WTC11 (cell line): ENCODE results near the gene CCR3. TPM values are rescaled to one million over a fixed set of nuclear protein-coding genes. Genes with fewer than 3 reads are reported as not detected.

ENCODE experiments used
- ATAC-seq: fragments of 200-7000 bp; cut with Tn5 transposase; 2 replicates; pipeline ENCODE4 v1.10.0; 2021; ENCODE audit warnings: mild to moderate bottlenecking, moderate library complexity
- CTCF ChIA-PET: fragments of 300-600 bp; sonication (Branson Sonifier 250); formaldehyde crosslinking; loops from one replicate; lab custom pipeline; 2021; ENCODE audit warnings: antibody characterized with exemption; lab: Charles Lee
- POLR2A ChIA-PET: fragments of 350-600 bp; sonication (Branson Sonifier 250); formaldehyde crosslinking; loops from one replicate; lab custom pipeline; 2021; ENCODE audit warnings: antibody characterized with exemption; lab: Charles Lee
- DNase-seq: peaks from one replicate; pipeline ENCODE4 v3.0.0; 2021; ENCODE audit warnings: low spot score
- H3K27ac Mint-ChIP-seq: 2 replicates; pipeline ENCODE4 v1.8.0; 2021; ENCODE audit warnings: mixed read lengths
- H3K27me3 Mint-ChIP-seq: 2 replicates; pipeline ENCODE4 v1.8.0; 2021; ENCODE audit warnings: low read depth, mild to moderate bottlenecking, moderate library complexity, mixed read lengths
- H3K36me3 Mint-ChIP-seq: 2 replicates; pipeline ENCODE4 v1.8.0; 2021; ENCODE audit warnings: mixed read lengths
- H3K4me1 Mint-ChIP-seq: 2 replicates; pipeline ENCODE4 v1.8.0; 2022; ENCODE audit warnings: mixed read lengths
- H3K4me3 Mint-ChIP-seq: 2 replicates; pipeline ENCODE4 v1.8.0; 2021; ENCODE audit warnings: mild to moderate bottlenecking, moderate library complexity, mixed read lengths
- H3K9me3 Mint-ChIP-seq: 2 replicates; pipeline ENCODE4 v1.8.0; 2021; ENCODE audit warnings: mixed read lengths
- ATF6 ChIP-seq: sonication (generic); formaldehyde crosslinking; IDR thresholded peaks from 2 replicates; pipeline ENCODE4 v1.8.1; 2023; ENCODE audit warnings: mild to moderate bottlenecking, missing genetic modification reagents
- CREM ChIP-seq: sonication (generic); formaldehyde crosslinking; IDR thresholded peaks from 2 replicates; pipeline ENCODE4 v1.8.1; 2022; ENCODE audit warnings: mild to moderate bottlenecking, missing genetic modification reagents, moderate library complexity
- CTCF ChIP-seq: fragments of 200-600 bp; IDR thresholded peaks from 2 replicates; pipeline ENCODE4 v1.8.0; 2022; ENCODE audit warnings: antibody characterized with exemption
- ERG ChIP-seq: fragments of 250-450 bp; sonication (Bioruptor Pico); IDR thresholded peaks from 2 replicates; pipeline ENCODE4 v1.8.0; 2021; ENCODE audit warnings: mild to moderate bottlenecking
- GRHL2 ChIP-seq: fragments of 250-450 bp; sonication (Bioruptor Pico); IDR thresholded peaks from 2 replicates; pipeline ENCODE4 v1.8.0; 2022; ENCODE audit warnings: mild to moderate bottlenecking, moderate library complexity; ENCODE audit not compliant: insufficient replicate concordance, severe bottlenecking
- HMGA2 ChIP-seq: fragments of 250-450 bp; sonication (Bioruptor Pico); IDR thresholded peaks from 2 replicates; pipeline ENCODE4 v1.4.0; 2021; ENCODE audit warnings: mild to moderate bottlenecking, moderate library complexity
- JAZF1 ChIP-seq: fragments of 250-450 bp; sonication (Bioruptor Pico); IDR thresholded peaks from 2 replicates; pipeline ENCODE4 v1.9.0; 2021; ENCODE audit warnings: moderate library complexity, mild to moderate bottlenecking, inconsistent platforms
- TEAD4 ChIP-seq: sonication (generic); formaldehyde crosslinking; IDR thresholded peaks from 2 replicates; pipeline ENCODE4 v1.8.0; 2022; ENCODE audit warnings: mild to moderate bottlenecking, missing genetic modification reagents
- TP53 ChIP-seq: sonication (generic); formaldehyde crosslinking; IDR thresholded peaks from 2 replicates; pipeline ENCODE4 v1.8.1; 2023; ENCODE audit warnings: mild to moderate bottlenecking, missing genetic modification reagents
- ZBTB21 ChIP-seq: sonication (generic); formaldehyde crosslinking; IDR thresholded peaks from 2 replicates; pipeline ENCODE4 v1.8.1; 2023; ENCODE audit warnings: mild to moderate bottlenecking, missing genetic modification reagents, borderline replicate concordance
- ZNF121 ChIP-seq: sonication (generic); formaldehyde crosslinking; IDR thresholded peaks from 2 replicates; pipeline ENCODE4 v1.8.0; 2023; ENCODE audit warnings: missing genetic modification reagents
- ZNF263 ChIP-seq: sonication (generic); formaldehyde crosslinking; IDR thresholded peaks from 2 replicates; pipeline ENCODE4 v1.8.1; 2022; ENCODE audit warnings: low read depth, mild to moderate bottlenecking, moderate library complexity, missing genetic modification reagents
- ZNF423 ChIP-seq: fragments of 250-450 bp; sonication (Bioruptor Pico); IDR thresholded peaks from 2 replicates; pipeline ENCODE4 v2.1.2; 2022; ENCODE audit warnings: mild to moderate bottlenecking, moderate library complexity
- ZNF532 ChIP-seq: fragments of 250-450 bp; sonication (Bioruptor Pico); IDR thresholded peaks from 2 replicates; pipeline ENCODE4 v1.9.0; 2021; ENCODE audit warnings: mild to moderate bottlenecking, borderline replicate concordance
- total RNA-seq: library from RNA; stranded (reverse); gene quantifications from 3 replicates; pipeline ENCODE4 v1.2.3, GENCODE V29; 2021
- TF ChIP-seq, protein P1 (sequence below): sonication (generic); formaldehyde crosslinking; conservative IDR thresholded peaks from 2 replicates; pipeline ENCODE4 v1.8.1; 2022; ENCODE audit warnings: mild to moderate bottlenecking, missing genetic modification reagents
- TF ChIP-seq, protein P2 (sequence below): sonication (generic); formaldehyde crosslinking; IDR thresholded peaks from 2 replicates; pipeline ENCODE4 v1.8.0; 2023; ENCODE audit warnings: mild to moderate bottlenecking, missing genetic modification reagents
- TF ChIP-seq, protein P3 (sequence below): sonication (generic); formaldehyde crosslinking; IDR thresholded peaks from 2 replicates; pipeline ENCODE4 v1.8.1; 2022; ENCODE audit warnings: mild to moderate bottlenecking, moderate library complexity, missing genetic modification reagents
- TF ChIP-seq, protein P4 (sequence below): fragments of 250-450 bp; sonication (Bioruptor Pico); IDR thresholded peaks from 2 replicates; pipeline ENCODE4 v1.9.0; 2021; ENCODE audit warnings: moderate library complexity, mild to moderate bottlenecking, inconsistent platforms, borderline replicate concordance
- TF ChIP-seq, protein P5 (sequence below): fragments of 250-450 bp; sonication (Bioruptor Pico); IDR thresholded peaks from 2 replicates; pipeline ENCODE4 v1.9.0; 2021; ENCODE audit warnings: mild to moderate bottlenecking

Gene CCR3
- total RNA-seq, 1 experiment from 2014 or later: not detected

- no peak for DNase-seq
- no peaks in the 10 kb centered on the region for H3K4me1 Mint-ChIP-seq
- no peak overlapping the region for H3K4me3 Mint-ChIP-seq
- no peaks in the 10 kb centered on the region for H3K36me3 Mint-ChIP-seq
- ATAC-seq: no peak
- ChIA-PET CTCF (interaction anchor here (0.8 to 1.8 kb wide), 2 partner anchors 14 to 87 kb away, joined by 3 to 6 read pairs; no protein-coding TSS in a partner anchor), POLR2A (no interaction called here)
- H3K27me3 Mint-ChIP-seq: no peaks in the 10 kb centered on the region; the same call in 1 of the 2 replicates
- no peak overlapping the region for H3K27ac Mint-ChIP-seq
- H3K9me3 Mint-ChIP-seq: no peaks in the 10 kb centered on the region
- TF ChIP-seq CTCF: no peak
- TF ChIP-seq, protein P1, sequence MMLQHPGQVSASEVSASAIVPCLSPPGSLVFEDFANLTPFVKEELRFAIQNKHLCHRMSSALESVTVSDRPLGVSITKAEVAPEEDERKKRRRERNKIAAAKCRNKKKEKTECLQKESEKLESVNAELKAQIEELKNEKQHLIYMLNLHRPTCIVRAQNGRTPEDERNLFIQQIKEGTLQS (CRISPR knock-in tag): no peak
- TF ChIP-seq TP53: no peak
- TF ChIP-seq ZNF532: no peak
- TF ChIP-seq ERG (CRISPR knock-in tag): no peak
- TF ChIP-seq, protein P2, sequence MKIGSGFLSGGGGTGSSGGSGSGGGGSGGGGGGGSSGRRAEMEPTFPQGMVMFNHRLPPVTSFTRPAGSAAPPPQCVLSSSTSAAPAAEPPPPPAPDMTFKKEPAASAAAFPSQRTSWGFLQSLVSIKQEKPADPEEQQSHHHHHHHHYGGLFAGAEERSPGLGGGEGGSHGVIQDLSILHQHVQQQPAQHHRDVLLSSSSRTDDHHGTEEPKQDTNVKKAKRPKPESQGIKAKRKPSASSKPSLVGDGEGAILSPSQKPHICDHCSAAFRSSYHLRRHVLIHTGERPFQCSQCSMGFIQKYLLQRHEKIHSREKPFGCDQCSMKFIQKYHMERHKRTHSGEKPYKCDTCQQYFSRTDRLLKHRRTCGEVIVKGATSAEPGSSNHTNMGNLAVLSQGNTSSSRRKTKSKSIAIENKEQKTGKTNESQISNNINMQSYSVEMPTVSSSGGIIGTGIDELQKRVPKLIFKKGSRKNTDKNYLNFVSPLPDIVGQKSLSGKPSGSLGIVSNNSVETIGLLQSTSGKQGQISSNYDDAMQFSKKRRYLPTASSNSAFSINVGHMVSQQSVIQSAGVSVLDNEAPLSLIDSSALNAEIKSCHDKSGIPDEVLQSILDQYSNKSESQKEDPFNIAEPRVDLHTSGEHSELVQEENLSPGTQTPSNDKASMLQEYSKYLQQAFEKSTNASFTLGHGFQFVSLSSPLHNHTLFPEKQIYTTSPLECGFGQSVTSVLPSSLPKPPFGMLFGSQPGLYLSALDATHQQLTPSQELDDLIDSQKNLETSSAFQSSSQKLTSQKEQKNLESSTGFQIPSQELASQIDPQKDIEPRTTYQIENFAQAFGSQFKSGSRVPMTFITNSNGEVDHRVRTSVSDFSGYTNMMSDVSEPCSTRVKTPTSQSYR (CRISPR knock-in tag): no peak
- TF ChIP-seq ZNF423 (CRISPR knock-in tag): no peak
- TF ChIP-seq ATF6 (CRISPR knock-in tag): no peak
- TF ChIP-seq, protein P3, sequence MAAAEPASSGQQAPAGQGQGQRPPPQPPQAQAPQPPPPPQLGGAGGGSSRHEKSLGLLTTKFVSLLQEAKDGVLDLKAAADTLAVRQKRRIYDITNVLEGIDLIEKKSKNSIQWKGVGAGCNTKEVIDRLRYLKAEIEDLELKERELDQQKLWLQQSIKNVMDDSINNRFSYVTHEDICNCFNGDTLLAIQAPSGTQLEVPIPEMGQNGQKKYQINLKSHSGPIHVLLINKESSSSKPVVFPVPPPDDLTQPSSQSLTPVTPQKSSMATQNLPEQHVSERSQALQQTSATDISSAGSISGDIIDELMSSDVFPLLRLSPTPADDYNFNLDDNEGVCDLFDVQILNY (CRISPR knock-in tag): no peak
- TF ChIP-seq GRHL2: no peak
- TF ChIP-seq HMGA2 (CRISPR knock-in tag): no peak
- TF ChIP-seq ZNF121 (CRISPR knock-in tag): no peak
- no peak for TF ChIP-seq ZNF263 (CRISPR knock-in tag)
- TF ChIP-seq CREM: no peak
- TF ChIP-seq, protein P4, sequence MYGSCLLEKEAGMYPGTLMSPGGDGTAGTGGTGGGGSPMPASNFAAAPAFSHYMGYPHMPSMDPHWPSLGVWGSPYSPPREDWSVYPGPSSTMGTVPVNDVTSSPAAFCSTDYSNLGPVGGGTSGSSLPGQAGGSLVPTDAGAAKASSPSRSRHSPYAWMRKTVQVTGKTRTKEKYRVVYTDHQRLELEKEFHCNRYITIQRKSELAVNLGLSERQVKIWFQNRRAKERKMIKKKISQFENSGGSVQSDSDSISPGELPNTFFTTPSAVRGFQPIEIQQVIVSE (CRISPR knock-in tag): no peak
- TF ChIP-seq, protein P5, sequence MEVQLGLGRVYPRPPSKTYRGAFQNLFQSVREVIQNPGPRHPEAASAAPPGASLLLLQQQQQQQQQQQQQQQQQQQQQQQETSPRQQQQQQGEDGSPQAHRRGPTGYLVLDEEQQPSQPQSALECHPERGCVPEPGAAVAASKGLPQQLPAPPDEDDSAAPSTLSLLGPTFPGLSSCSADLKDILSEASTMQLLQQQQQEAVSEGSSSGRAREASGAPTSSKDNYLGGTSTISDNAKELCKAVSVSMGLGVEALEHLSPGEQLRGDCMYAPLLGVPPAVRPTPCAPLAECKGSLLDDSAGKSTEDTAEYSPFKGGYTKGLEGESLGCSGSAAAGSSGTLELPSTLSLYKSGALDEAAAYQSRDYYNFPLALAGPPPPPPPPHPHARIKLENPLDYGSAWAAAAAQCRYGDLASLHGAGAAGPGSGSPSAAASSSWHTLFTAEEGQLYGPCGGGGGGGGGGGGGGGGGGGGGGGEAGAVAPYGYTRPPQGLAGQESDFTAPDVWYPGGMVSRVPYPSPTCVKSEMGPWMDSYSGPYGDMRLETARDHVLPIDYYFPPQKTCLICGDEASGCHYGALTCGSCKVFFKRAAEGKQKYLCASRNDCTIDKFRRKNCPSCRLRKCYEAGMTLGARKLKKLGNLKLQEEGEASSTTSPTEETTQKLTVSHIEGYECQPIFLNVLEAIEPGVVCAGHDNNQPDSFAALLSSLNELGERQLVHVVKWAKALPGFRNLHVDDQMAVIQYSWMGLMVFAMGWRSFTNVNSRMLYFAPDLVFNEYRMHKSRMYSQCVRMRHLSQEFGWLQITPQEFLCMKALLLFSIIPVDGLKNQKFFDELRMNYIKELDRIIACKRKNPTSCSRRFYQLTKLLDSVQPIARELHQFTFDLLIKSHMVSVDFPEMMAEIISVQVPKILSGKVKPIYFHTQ: no peak
- no peak for TF ChIP-seq ZBTB21 (CRISPR knock-in tag)
- TF ChIP-seq JAZF1: no peak
- TF ChIP-seq TEAD4 (CRISPR knock-in tag): no peak
These were observed 48.8 kb downstream of the CCR3 start for GRCh38 chr3:46291046-46291445.
